Fibroblast of lung (primary cell): ENCODE measurements around the gene E2F2.

Source experiments
- EZH2 ChIP-seq: IDR thresholded peaks from 2 replicates; pipeline ENCODE4 v1.5.1; 2012; ENCODE audit warnings: low read length, control low read depth, mild to moderate bottlenecking; ENCODE audit errors: missing control alignments
- TF ChIP-seq, protein P1 (sequence below), 2 donors: IDR thresholded peaks in 1 of 2; conservative IDR thresholded peaks in 1 of 2; 1 replicate in 1 of 2; 2 replicates in 1 of 2; pipeline ENCODE4 v1.5.1; 2011 to 2012; ENCODE audit warnings: low read length in 2 of 2, control low read depth in 1 of 2, inconsistent platforms in 1 of 2, low read depth in 1 of 2, mild to moderate bottlenecking in 1 of 2

DNA sequence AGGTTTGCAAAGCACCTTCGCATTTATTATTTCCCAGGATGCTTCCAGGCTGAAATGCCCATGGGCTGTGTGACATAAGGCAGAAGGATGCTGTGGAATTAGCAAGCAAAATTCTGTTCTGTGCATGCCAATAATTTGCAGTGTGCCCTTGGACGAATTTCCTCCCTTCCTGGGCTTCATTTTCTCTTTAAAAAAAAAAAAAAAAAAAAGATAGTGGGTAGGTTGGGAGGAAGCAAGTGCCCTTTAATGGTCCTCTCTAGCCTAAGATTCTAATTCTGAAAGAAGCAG is 30.7 kb upstream of the E2F2 start:
- TF ChIP-seq, protein P1, sequence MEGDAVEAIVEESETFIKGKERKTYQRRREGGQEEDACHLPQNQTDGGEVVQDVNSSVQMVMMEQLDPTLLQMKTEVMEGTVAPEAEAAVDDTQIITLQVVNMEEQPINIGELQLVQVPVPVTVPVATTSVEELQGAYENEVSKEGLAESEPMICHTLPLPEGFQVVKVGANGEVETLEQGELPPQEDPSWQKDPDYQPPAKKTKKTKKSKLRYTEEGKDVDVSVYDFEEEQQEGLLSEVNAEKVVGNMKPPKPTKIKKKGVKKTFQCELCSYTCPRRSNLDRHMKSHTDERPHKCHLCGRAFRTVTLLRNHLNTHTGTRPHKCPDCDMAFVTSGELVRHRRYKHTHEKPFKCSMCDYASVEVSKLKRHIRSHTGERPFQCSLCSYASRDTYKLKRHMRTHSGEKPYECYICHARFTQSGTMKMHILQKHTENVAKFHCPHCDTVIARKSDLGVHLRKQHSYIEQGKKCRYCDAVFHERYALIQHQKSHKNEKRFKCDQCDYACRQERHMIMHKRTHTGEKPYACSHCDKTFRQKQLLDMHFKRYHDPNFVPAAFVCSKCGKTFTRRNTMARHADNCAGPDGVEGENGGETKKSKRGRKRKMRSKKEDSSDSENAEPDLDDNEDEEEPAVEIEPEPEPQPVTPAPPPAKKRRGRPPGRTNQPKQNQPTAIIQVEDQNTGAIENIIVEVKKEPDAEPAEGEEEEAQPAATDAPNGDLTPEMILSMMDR (conservative IDR thresholded peaks at IDR 0.05 in 1 of 2, IDR thresholded peaks at IDR 0.05 in 1 of 2; ENCODE audit: low read depth in 1 of 2, low read length in 2 of 2): no peak
- no peak for TF ChIP-seq EZH2
